Heart left ventricle (tissue), 13 donors: ENCODE data around the gene TEX2.

Source experiments
- POLR2A ChIP-seq, 2 donors: fragments of 450-650 bp; IDR thresholded peaks; one replicate each; pipeline ENCODE4 v1.6.1; 2017; ENCODE audit warnings: antibody characterized with exemption in 2 of 2, mild to moderate bottlenecking in 2 of 2, moderate library complexity in 2 of 2
- TF ChIP-seq, protein P1 (sequence below), 12 donors: fragments of 200-600 bp; sonication (generic) in 4 of 12; IDR thresholded peaks; one replicate each; pipeline versions ENCODE4 v1.5.0 to v1.8.0; 2018 to 2022; ENCODE audit warnings: antibody characterized with exemption in 12 of 12, mild to moderate bottlenecking in 5 of 12
- donor health status: ischemic (EF 13 %, LVEDD 7.1; RV severe dilation, severe dysfunction).
- donor health status: DM: no; HTN: yes; CAD: no.
- donor health status: DM: no; HTN: no; CAD: no.
- donor health status: ischemic (EF 25% LVEDD 6.9; RV normal size, moderate dysfunction).
- donor health status: ischemic (EF 25% LVEDD 5.7; RV mildly dilated, moderate dysfunction).
- donor health status: ischemic (EF 35%, LVEDD 5.7; RV mildly dilated, moderate dysfunction).
- donor health status: nonischemic (EF 11% LVEDD 7.7; RV severe dilation, severe dysfunction).
- donor health status: DM: yes; HTN: yes; CAD: no.
- donor health status: PGD.
- donor health status: ischemic (EF 29% LVEDD 5.4; RV normal size, mild dysfunction).
- donor health status: nonischemic (EF 23%, LVEDD 6.1; RV moderate dilation, normal function).

DNA sequence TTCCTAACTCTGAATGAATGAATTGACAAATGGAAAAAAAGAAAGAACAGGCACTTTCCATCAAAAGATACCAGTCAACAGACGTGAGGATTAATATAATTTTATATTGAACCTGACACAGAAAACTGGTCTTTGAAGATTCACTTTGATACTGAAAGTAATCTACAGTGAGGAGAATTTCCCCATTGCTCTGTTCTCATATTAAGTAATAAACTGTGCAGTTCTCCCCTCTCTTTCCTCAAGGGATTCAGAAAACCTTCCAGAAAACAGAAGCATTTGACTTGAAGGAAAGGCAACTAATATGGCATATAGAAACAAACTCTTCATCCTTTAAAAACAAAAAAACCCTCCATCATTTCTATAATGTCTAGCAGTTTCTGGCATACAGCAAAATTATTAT, 2.2 kb downstream of the TEX2 start:
- TF ChIP-seq POLR2A (IDR thresholded peaks at IDR 0.05), result no peak
- TF ChIP-seq, protein P1, sequence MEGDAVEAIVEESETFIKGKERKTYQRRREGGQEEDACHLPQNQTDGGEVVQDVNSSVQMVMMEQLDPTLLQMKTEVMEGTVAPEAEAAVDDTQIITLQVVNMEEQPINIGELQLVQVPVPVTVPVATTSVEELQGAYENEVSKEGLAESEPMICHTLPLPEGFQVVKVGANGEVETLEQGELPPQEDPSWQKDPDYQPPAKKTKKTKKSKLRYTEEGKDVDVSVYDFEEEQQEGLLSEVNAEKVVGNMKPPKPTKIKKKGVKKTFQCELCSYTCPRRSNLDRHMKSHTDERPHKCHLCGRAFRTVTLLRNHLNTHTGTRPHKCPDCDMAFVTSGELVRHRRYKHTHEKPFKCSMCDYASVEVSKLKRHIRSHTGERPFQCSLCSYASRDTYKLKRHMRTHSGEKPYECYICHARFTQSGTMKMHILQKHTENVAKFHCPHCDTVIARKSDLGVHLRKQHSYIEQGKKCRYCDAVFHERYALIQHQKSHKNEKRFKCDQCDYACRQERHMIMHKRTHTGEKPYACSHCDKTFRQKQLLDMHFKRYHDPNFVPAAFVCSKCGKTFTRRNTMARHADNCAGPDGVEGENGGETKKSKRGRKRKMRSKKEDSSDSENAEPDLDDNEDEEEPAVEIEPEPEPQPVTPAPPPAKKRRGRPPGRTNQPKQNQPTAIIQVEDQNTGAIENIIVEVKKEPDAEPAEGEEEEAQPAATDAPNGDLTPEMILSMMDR (IDR thresholded peaks at IDR 0.05), result no peak
